ENCODE results near the gene B3GNT9. TPM values are rescaled to one million over a fixed set of nuclear protein-coding genes. Genes with fewer than 3 reads are reported as not detected.

B3GNT9 gene
- total RNA-seq, 4 donors from 2014 or later, result 1.5 to 69.1 (median 5.5) TPM

DNA sequence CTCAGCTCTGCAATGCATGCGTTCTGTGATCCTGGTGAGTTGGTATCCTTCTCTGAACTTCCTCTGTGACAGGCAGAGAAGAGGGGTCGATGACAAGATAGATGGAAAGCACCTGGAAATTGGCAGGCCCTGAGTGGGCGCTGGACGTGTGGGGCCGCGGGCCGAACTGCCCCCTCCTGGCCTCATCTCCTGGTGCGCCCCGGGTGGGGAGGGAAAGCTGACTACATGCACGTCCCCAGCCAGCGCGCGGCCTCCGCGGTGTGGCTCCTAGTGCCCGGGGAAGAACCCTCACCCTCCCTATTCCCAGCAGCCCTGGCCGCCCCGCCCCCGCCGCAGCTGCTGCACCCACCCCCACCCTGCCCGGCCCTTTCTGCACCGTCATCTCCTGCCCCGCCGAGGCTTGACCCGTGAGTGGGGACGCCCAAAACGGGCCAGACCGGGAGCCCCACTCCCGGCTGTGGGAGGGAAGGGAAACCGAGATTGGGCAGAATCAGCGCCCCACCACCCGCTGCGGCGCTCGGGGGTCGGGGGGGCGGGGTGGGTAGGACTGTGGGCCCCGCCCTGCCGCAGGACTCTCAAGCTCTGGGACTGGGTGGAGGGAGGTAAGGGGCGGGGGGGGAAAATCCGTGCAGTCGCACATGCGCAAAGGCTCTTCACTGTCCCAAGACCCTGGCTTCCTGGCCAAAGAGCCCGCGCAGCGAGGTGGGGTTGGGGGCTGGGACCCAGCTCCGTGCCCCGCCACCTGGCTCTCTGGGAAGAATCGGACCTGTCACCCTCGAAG lies 19.6 kb upstream of the B3GNT9 start, which contains the start of gene NOL3:
Gene NOL3 (plus strand): TSS at position 371 of the 781 bp plus-strand sequence.
- Histone ChIP-seq H3K4me3 (peak within 1 kb of the TSS; percentile 28 to 52 (median 43)), H3K27ac (peak within 1 kb of the TSS; percentile 82 to 87 (median 83)), H3K4me1 (peaks cover 30 to 55% (median 43%) of the 10 kb centered on the region in 4 donors), H3K36me3 (no peaks in the 10 kb centered on the region), H3K9me3 (no peaks in the 10 kb centered on the region), H3K27me3 (peaks cover 16% of the 10 kb centered on the region)
- intact Hi-C loops (cut with DNase I; ENCODE audit: low total_unique reads) (loop anchor here (5.0 kb wide), 1 partner anchor 363 kb away; no protein-coding TSS in a partner anchor), in situ Hi-C loops (cut with MboI; ENCODE audit: low pct_ligation_motif_present in 1 of 4, low pct_unique_long_range_greater_than_20kb in 1 of 4, low sequenced_read_pairs in 3 of 4) (loop anchor here in 2 of 4 donors (25.0 kb wide), 2 partner anchors 183 to 208 kb away; partner anchors contain the start of genes CES3 (in 1 of the 2) and CES4A (in 1 of the 2))
- TF ChIP-seq, protein P1, sequence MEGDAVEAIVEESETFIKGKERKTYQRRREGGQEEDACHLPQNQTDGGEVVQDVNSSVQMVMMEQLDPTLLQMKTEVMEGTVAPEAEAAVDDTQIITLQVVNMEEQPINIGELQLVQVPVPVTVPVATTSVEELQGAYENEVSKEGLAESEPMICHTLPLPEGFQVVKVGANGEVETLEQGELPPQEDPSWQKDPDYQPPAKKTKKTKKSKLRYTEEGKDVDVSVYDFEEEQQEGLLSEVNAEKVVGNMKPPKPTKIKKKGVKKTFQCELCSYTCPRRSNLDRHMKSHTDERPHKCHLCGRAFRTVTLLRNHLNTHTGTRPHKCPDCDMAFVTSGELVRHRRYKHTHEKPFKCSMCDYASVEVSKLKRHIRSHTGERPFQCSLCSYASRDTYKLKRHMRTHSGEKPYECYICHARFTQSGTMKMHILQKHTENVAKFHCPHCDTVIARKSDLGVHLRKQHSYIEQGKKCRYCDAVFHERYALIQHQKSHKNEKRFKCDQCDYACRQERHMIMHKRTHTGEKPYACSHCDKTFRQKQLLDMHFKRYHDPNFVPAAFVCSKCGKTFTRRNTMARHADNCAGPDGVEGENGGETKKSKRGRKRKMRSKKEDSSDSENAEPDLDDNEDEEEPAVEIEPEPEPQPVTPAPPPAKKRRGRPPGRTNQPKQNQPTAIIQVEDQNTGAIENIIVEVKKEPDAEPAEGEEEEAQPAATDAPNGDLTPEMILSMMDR (IDR thresholded peaks at IDR 0.05), result no peak
- TF ChIP-seq POLR2AphosphoS5 (IDR thresholded peaks at IDR 0.05) (peak; percentile 24 to 61 (median 31)), POLR2A (IDR thresholded peaks at IDR 0.05) (peak; percentile 57)
- WGBS, 2 donors (ENCODE audit: low coverage in 1 of 2), result 0 to 3% methylated on average over 2 to 31 of the region's 50 CpGs
- peak; percentile 88 for DNase-seq

DNA sequence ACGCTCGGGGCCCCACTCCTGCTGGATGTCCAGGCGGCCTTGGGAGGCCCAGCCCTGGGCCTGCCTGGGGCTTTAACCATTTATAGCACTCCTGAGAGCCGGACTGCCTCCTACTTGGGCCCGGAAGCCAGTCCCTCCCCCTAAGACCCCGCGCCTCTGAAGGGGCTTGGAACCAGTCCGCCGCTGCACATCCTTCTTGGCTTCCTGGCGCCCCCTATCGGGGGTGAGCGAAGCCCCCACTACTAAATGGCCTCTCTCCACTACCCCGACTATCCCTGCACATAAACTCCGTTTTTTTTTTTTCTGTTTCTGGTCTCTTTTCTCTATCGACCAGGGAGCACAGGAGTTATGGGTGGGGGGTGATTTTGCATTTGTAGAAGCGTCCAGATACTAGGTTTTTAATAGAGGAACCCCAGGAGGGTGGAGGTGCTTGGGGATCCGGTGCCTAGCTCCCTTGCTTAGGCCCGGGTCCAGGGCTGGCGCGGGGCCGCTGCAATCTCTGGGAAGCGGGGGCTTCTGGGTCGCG lies 18.9 kb upstream of the B3GNT9 start:
- H3K27ac ChIP-seq, result peak overlapping the region; percentile 82 to 87 (median 83)
- H3K36me3 ChIP-seq, result no peaks in the 10 kb centered on the region
- DNase-seq, result peak; percentile 38
- in situ Hi-C loops (cut with MboI; ENCODE audit: low pct_ligation_motif_present in 1 of 4, low pct_unique_long_range_greater_than_20kb in 1 of 4, low sequenced_read_pairs in 3 of 4), result loop anchor here in 2 of 4 donors (25.0 kb wide), 2 partner anchors 182 to 207 kb away; partner anchors contain the start of genes CES3 (in 1 of the 2) and CES4A (in 1 of the 2)
- peak overlapping the region; percentile 28 to 52 (median 43) for H3K4me3 ChIP-seq
- no peaks in the 10 kb centered on the region for H3K9me3 ChIP-seq
- TF ChIP-seq POLR2A (IDR thresholded peaks at IDR 0.05), result no peak
- TF ChIP-seq, protein P1 (IDR thresholded peaks at IDR 0.05), result peak; percentile 22 to 54 (median 47)
- H3K27me3 ChIP-seq, result peaks cover 22% of the 10 kb centered on the region
- peaks cover 29 to 58% (median 47%) of the 10 kb centered on the region in 4 donors for H3K4me1 ChIP-seq
- intact Hi-C loops (cut with DNase I; ENCODE audit: low total_unique reads), result loop anchor here (5.0 kb wide), 1 partner anchor 362 kb away; no protein-coding TSS in a partner anchor
- WGBS, 2 donors (ENCODE audit: low coverage in 1 of 2), result 9 to 20% methylated on average over 11 to 24 of the region's 24 CpGs

DNA sequence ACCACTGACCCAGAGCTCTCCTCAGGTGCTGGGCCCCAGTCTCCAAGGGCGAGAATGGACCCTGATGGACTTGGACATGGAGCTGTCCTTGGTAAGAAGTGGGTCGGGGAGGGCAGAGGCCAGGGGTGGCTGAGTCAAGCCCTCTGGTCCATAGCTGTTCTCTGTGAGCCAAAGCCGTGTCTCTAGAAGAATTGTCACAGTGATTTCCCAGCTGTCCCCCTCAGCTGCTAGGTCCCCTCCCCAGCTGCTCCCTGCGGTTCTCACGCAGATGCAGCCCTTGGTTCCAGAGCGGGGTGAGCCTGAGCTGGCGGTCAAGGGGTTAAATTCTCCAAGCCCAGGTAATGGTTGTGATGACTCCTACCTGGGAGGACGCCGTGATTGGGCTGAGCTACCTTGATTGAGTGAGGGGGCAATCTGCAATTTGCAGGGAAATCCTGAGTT lies 18.2 kb upstream of the B3GNT9 start:
- Histone ChIP-seq H3K27me3 (peaks cover 29% of the 10 kb centered on the region), H3K4me3 (no peak overlapping the region), H3K36me3 (no peaks in the 10 kb centered on the region), H3K4me1 (peaks cover 23 to 59% (median 48%) of the 10 kb centered on the region in 4 donors), H3K9me3 (no peaks in the 10 kb centered on the region), H3K27ac (peak overlapping the region; percentile 82 to 87 (median 83))
- in situ Hi-C loops (cut with MboI; ENCODE audit: low pct_ligation_motif_present in 1 of 4, low pct_unique_long_range_greater_than_20kb in 1 of 4, low sequenced_read_pairs in 3 of 4) (loop anchor here in 2 of 4 donors (25.0 kb wide), 2 partner anchors 182 to 207 kb away; partner anchors contain the start of genes CES3 (in 1 of the 2) and CES4A (in 1 of the 2)), intact Hi-C loops (cut with DNase I; ENCODE audit: low total_unique reads) (no loop called here)
- no peak for DNase-seq
- TF ChIP-seq, protein P1 (IDR thresholded peaks at IDR 0.05), result no peak
- TF ChIP-seq POLR2A (IDR thresholded peaks at IDR 0.05) (no peak), POLR2AphosphoS5 (IDR thresholded peaks at IDR 0.05) (no peak), EP300 (IDR thresholded peaks at IDR 0.05; ENCODE audit: low read depth) (no peak)
- WGBS, 2 donors (ENCODE audit: low coverage in 1 of 2), result 70% methylated on average over 9 of the region's 9 CpGs; no CpG with 5 or more reads in 1 of the 2 donors

DNA sequence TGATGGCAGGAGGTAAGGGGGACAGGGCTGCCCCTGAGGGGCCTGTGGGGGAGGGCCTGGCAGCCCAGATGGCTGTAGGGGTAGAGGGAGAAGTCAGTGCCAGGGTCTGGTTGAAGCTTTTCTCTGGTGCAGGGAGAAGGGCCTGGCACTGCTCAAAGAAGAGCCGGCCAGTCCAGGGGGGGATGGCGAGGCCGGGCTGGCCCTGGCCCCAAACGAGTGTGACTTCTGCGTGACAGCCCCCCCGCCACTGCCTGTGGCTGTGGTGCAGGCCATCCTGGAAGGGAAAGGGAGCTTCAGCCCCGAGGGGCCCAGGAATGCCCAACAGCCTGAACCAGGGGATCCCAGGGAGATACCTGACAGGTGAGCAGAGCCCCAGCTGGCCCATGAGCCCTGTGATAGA lies 16.8 kb upstream of the B3GNT9 start:
- H3K27ac ChIP-seq, result no peak overlapping the region
- peaks cover 43% of the 10 kb centered on the region for H3K27me3 ChIP-seq
- H3K36me3 ChIP-seq, result no peaks in the 10 kb centered on the region
- in situ Hi-C loops (cut with MboI; ENCODE audit: low pct_ligation_motif_present in 1 of 4, low pct_unique_long_range_greater_than_20kb in 1 of 4, low sequenced_read_pairs in 3 of 4) (loop anchor here in 2 of 4 donors (25.0 kb wide), 2 partner anchors 180 to 205 kb away; partner anchors contain the start of genes CES3 (in 1 of the 2) and CES4A (in 1 of the 2)), intact Hi-C loops (cut with DNase I; ENCODE audit: low total_unique reads) (no loop called here)
- peaks cover 15 to 62% (median 52%) of the 10 kb centered on the region in 4 donors for H3K4me1 ChIP-seq
- WGBS, 2 donors (ENCODE audit: low coverage in 1 of 2), result 91% methylated on average over 7 of the region's 7 CpGs; no CpG with 5 or more reads in 1 of the 2 donors
- DNase-seq, result peak; percentile 6
- H3K9me3 ChIP-seq, result no peaks in the 10 kb centered on the region
- TF ChIP-seq EP300 (IDR thresholded peaks at IDR 0.05; ENCODE audit: low read depth) (no peak), POLR2A (IDR thresholded peaks at IDR 0.05) (no peak), POLR2AphosphoS5 (IDR thresholded peaks at IDR 0.05) (no peak)
- TF ChIP-seq, protein P1 (IDR thresholded peaks at IDR 0.05), result no peak
- H3K4me3 ChIP-seq, result no peak overlapping the region

Measured in transverse colon (tissue), 4 donors.